Gastroesophageal sphincter (tissue), 2 donors: ENCODE measurements around the gene HRH3.

Source experiments
- EP300 ChIP-seq: sonication (generic); formaldehyde crosslinking; IDR thresholded peaks from one replicate; pipeline ENCODE4 v1.6.1; 2017; ENCODE audit warnings: antibody characterized with exemption, mild to moderate bottlenecking
- POLR2AphosphoS5 ChIP-seq: sonication (generic); formaldehyde crosslinking; IDR thresholded peaks from one replicate; pipeline ENCODE4 v1.6.1; 2017; ENCODE audit warnings: antibody characterized with exemption

DNA sequence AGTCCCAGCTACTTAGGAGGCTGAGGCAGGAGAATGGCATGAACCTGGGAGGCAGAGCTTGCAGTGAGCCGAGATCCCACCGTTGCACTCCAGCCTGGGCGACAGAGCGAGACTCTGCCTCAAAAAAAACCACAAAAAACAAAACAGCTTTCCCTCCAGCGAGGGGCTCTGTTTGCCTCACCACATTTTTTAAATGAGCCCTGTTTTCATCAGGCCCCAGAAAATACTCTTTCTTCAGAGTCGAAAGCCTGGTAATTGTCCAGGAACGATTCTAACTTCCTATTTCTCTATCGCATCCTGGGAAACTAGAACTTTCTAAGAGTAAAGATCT lies 25.0 kb downstream of the HRH3 start:
- no peak for TF ChIP-seq POLR2AphosphoS5
- no peak for TF ChIP-seq EP300
